ENCODE measurements around the gene MRPL4.
"Not testable (repeated sequence)": the region's sequence is repeated elsewhere in the genome, so short reads cannot be mapped to it uniquely, and the experiment has no call there.

Gene MRPL4

GRCh38 chr19:10228920-10229319 is 23.1 kb upstream of the MRPL4 start:
- peak; percentile 61 for DNase-seq (ENCODE audit: low read depth)
- no peak overlapping the region for H3K4me3 ChIP-seq (ENCODE audit: low read depth, low read length)
- peak; percentile 69 for TF ChIP-seq CTCF (conservative IDR thresholded peaks at IDR 0.05; ENCODE audit: low read depth, low read length)

- no peak for TF ChIP-seq CTCF (conservative IDR thresholded peaks at IDR 0.05; ENCODE audit: low read depth, low read length)
- DNase-seq (ENCODE audit: low read depth), result peak; percentile 39
- peak overlapping the region; percentile 79 for H3K4me3 ChIP-seq (ENCODE audit: low read depth, low read length)
Measured at GRCh38 chr19:10230173-10230860, 21.7 kb upstream of the MRPL4 start.

- no peak for TF ChIP-seq CTCF (conservative IDR thresholded peaks at IDR 0.05; ENCODE audit: low read depth, low read length)
- peak; percentile 59 for DNase-seq (ENCODE audit: low read depth)
- peak within 1 kb of the TSS; percentile 79 for H3K4me3 ChIP-seq (ENCODE audit: low read depth, low read length)
Measured at GRCh38 chr19:10230861-10231611, 21.0 kb upstream of the MRPL4 start, which contains the start of gene S1PR2. S1PR2 (minus strand) TSS chr19:10231331; CDS start chr19:10224905, 6,426 bp downstream.

GRCh38 chr19:10231612-10232228 is 20.3 kb upstream of the MRPL4 start:
- TF ChIP-seq CTCF (conservative IDR thresholded peaks at IDR 0.05; ENCODE audit: low read depth, low read length), result no peak
- peak overlapping the region; percentile 79 for H3K4me3 ChIP-seq (ENCODE audit: low read depth, low read length)
- DNase-seq (ENCODE audit: low read depth), result no peak

GRCh38 chr19:10233946-10234345 is 18.1 kb upstream of the MRPL4 start:
- DNase-seq (ENCODE audit: low read depth), result no peak
- no peak for TF ChIP-seq CTCF (conservative IDR thresholded peaks at IDR 0.05; ENCODE audit: low read depth, low read length)
- H3K4me3 ChIP-seq (ENCODE audit: low read depth, low read length), result no peak overlapping the region

- no peak for TF ChIP-seq CTCF (conservative IDR thresholded peaks at IDR 0.05; ENCODE audit: low read depth, low read length)
- no peak for DNase-seq (ENCODE audit: low read depth)
- no peak overlapping the region for H3K4me3 ChIP-seq (ENCODE audit: low read depth, low read length)
Measured at GRCh38 chr19:10235003-10235402, 17.0 kb upstream of the MRPL4 start.

- DNase-seq (ENCODE audit: low read depth); H3K4me3 ChIP-seq (ENCODE audit: low read depth, low read length): not testable (repeated sequence)
Measured at GRCh38 chr19:10235409-10235808, 16.6 kb upstream of the MRPL4 start.

Data from choroid plexus epithelial cell (primary cell).